ENCODE measurements around the gene NR1H3.
A peak's percentile ranks its signal among the peaks of the same experiment; 100 is the strongest.
"Not testable (repeated sequence)": the region's sequence is repeated elsewhere in the genome, so short reads cannot be mapped to it uniquely, and the experiment has no call there.

Gene NR1H3

GRCh38 chr11:47257517-47258316 is at the start of gene NR1H3:
TSS of gene NR1H3 (plus strand) at chr11:47257996. CDS start at chr11:47259217, 1,221 bp downstream.
- no peak for TF ChIP-seq ZNF274 (IDR thresholded peaks at IDR 0.05; ENCODE audit: low read depth, low read length)
- no peak within 1 kb of the TSS for H3K4me3 ChIP-seq (ENCODE audit: low read length)

GRCh38 chr11:47208008-47208552 is 49.7 kb upstream of the NR1H3 start:
- H3K4me3 ChIP-seq (ENCODE audit: low read length), result not testable (repeated sequence)

- H3K4me3 ChIP-seq (ENCODE audit: low read length), result no peak overlapping the region
- TF ChIP-seq ZNF274 (IDR thresholded peaks at IDR 0.05; ENCODE audit: low read depth, low read length), result no peak
Observed at GRCh38 chr11:47208628-47209027, 49.2 kb upstream of the NR1H3 start.

GRCh38 chr11:47212938-47213337 is 44.9 kb upstream of the NR1H3 start:
- no peak for TF ChIP-seq ZNF274 (IDR thresholded peaks at IDR 0.05; ENCODE audit: low read depth, low read length)
- no peak overlapping the region for H3K4me3 ChIP-seq (ENCODE audit: low read length)

- peak overlapping the region; percentile 58; the same call in 1 of the 2 replicates for H3K4me3 ChIP-seq (ENCODE audit: low read length)
- no peak for TF ChIP-seq ZNF274 (IDR thresholded peaks at IDR 0.05; ENCODE audit: low read depth, low read length)
Observed at GRCh38 chr11:47213950-47214565, 43.7 kb upstream of the NR1H3 start.

DNA sequence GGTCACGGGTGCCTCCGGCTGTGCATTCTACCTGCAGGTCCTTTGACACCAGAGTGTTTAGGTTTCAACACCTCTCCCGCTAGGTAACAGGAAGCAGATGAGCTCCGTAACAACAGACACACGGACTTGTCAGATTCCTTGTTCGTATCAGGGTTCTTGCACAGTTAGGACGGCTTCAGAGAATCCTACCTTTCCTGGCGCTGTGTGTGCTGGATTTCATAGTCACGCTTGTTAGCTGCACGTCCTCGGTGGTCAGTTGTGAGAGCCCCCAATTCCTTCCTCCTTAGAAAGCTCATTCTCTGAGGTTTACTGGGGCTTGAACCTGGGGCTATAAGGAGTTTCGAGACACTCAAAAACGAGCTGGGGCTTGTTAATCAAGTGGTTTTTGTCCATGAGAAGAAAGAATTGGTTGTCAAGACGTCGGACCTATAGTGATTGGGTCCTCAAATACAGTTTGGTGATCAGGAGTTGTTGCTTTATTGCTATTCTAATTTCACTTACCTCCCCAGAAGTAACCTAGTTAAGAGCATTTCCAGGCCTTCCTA is 42.4 kb upstream of the NR1H3 start:
- TF ChIP-seq ZNF274 (IDR thresholded peaks at IDR 0.05; ENCODE audit: low read depth, low read length), result no peak
- peak overlapping the region; percentile 70 for H3K4me3 ChIP-seq (ENCODE audit: low read length)

GRCh38 chr11:47216121-47216798 is 41.5 kb upstream of the NR1H3 start:
- TF ChIP-seq ZNF274 (IDR thresholded peaks at IDR 0.05; ENCODE audit: low read depth, low read length), result no peak
- peak overlapping the region; percentile 70 for H3K4me3 ChIP-seq (ENCODE audit: low read length)

DNA sequence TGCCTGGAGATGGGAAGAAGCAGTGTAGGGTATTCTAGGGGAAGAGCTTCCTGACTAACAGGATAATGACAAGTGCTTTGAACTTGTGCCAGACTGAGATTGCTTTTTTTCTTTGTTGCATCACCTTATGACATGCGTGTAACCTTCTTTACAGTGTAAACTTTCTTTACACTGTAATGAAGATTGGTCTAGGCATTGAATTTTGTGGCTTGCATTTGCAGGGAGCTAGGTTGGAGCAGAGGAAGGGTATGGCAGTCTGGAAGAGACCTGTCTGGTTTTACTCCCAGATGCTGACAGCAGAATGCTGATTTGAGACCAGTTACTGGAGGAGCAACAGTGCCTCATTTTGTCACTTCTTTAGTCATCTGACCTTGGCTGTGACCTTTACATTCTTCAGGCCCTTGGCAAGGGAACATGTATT is 37.4 kb upstream of the NR1H3 start:
- no peak for TF ChIP-seq ZNF274 (IDR thresholded peaks at IDR 0.05; ENCODE audit: low read depth, low read length)
- H3K4me3 ChIP-seq (ENCODE audit: low read length), result no peak overlapping the region

DNA sequence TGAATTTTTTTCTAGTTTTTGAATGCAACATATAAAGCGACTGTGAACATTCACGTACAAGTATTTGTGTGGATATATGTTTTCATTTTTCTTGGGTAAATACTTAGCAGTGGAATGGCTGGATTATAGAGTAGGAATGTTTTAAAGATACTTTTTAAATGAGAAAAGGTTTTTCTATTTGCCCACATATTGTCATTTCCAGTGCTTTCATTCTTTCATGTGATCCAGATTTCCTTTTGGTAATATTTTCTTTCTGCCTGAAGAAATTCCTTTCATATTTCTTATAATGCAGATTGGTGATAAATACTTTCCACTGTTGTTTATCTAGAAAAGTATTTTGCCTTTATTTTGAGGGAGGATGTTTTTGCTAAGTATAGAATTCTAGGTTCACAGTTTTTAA is 35.1 kb upstream of the NR1H3 start:
- no peak overlapping the region for H3K4me3 ChIP-seq (ENCODE audit: low read length)
- no peak for TF ChIP-seq ZNF274 (IDR thresholded peaks at IDR 0.05; ENCODE audit: low read depth, low read length)

DNA sequence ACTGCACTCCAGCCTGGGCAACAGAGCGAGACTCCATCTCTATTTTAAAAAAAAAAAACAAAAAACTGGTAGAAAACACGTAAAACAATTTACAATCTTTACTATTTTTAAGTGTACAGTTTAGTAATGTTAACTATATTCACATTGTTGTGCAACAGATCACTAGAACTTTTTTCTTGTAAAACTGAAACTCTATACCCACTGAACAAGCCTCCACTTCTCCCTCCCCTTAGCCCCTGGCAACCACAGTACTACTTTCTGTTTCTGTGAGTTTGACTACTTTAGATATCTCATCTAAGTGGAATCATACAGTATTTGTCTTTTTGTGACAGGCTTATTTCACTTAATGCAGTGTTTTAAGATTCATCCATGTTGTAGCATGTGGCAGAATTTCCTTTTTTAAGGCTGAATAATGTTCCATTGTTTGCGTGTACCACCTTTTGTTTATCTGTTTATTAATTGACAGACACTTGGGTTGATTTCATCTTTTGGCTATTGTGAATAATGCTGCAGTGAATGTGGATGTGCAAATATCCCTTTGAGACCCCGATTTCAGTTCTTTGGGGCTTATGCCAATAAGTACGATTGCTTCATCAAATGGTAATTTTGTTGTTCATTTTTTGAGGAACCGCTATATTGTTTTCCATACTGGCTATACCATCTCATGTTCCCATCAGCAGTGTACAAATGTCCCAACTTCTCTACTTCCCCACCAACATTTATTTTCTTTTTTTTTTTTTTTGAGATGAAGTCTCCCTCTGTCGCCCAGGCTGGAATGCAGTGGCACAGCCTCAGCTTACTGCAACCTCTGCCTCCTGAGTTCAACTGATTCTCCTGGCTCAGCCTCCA is 32.0 kb upstream of the NR1H3 start:
- TF ChIP-seq ZNF274 (IDR thresholded peaks at IDR 0.05; ENCODE audit: low read depth, low read length), result no peak
- no peak overlapping the region for H3K4me3 ChIP-seq (ENCODE audit: low read length)

DNA sequence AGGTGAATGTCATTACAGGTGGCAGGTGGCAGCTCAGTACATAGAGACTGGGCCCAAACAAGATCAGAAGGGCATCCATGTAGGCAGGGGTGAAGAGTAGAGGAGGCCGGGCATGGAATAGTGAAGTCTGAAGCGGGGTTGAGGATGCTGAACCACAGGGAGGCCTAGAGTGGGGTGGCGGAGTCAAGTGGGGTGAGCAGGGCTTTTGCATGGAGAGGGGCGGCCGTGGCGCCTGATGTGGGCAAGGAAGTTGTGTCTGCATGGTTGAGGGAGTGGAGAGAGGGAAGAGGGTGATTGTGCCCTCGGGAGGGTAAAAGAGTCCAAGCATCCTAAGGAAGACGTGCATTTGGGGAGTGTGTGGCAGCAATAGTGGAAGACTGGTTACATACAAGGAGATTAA is 28.6 kb upstream of the NR1H3 start:
- no peak for TF ChIP-seq ZNF274 (IDR thresholded peaks at IDR 0.05; ENCODE audit: low read depth, low read length)
- no peak overlapping the region for H3K4me3 ChIP-seq (ENCODE audit: low read length)

DNA sequence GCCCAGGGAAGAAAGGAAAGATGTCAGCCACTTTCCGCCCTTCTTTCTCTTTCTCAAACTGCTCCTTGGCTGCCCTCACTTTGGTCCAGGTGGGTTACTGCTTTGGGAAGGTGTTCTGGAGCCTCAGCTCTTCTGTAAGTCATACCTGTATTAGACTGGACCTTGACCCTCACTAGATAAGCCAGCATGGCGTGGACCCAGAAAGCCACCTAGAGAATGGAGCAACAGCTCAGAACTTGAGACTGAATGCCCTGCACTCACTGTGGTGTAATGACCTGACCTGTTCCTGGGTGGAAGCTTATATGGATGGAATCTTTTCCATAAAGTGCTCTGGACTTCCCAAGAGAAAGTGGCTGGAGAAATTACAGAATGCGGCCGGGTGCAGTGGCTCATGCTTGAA is 24.7 kb upstream of the NR1H3 start:
- TF ChIP-seq ZNF274 (IDR thresholded peaks at IDR 0.05; ENCODE audit: low read depth, low read length), result no peak

GRCh38 chr11:47233989-47234668 is 23.7 kb upstream of the NR1H3 start:
- no peak overlapping the region for H3K4me3 ChIP-seq (ENCODE audit: low read length)
- TF ChIP-seq ZNF274 (IDR thresholded peaks at IDR 0.05; ENCODE audit: low read depth, low read length), result no peak

More for the DNA sequence above, 24.7 kb upstream of the NR1H3 start:
- H3K4me3 ChIP-seq (ENCODE audit: low read length), result no peak overlapping the region
